Measurements from ENCODE around the gene DPH5. TPM values are rescaled to one million over a fixed set of nuclear protein-coding genes. Genes with fewer than 3 reads are reported as not detected.
"Not testable (repeated sequence)": the region's sequence is repeated elsewhere in the genome, so short reads cannot be mapped to it uniquely, and the experiment has no call there.

Gene DPH5
- total RNA-seq, 4 donors from 2014 or later, result 13.8 to 32.8 (median 23.6) TPM

DNA sequence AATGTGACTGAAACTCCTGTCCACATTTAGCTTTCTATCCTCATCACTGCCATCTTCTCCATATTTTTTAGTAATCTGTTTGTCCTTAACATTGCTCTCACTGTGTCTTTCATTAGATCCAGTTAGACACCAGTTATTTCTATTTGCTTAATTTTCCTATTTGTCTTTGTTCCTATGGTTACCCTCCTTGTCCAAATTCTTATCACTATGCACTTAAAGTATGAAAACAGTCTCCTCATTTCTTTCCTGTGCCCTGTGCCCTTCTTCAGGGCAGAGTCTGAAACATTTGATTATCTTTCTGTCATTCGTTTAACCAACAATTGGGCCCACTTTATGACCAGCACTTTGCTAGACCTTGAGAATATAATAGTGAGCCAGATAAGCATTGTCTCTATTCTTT lies 65.5 kb downstream of the DPH5 start:
- WGBS, 2 donors, result 89 to 91% methylated on average over 1 of the region's 1 CpG
- Histone ChIP-seq H3K27ac (no peak overlapping the region), H3K36me3 (no peaks in the 10 kb centered on the region), H3K27me3 (no peaks in the 10 kb centered on the region), H3K4me1 (peaks cover 0 to 4% of the 10 kb centered on the region in 2 donors), H3K4me3 (replicated peaks in 1 of 3) (no peak overlapping the region), H3K9me3 (no peaks in the 10 kb centered on the region)
- intact Hi-C loops (cut with DNase I), result no loop called here
- DNase-seq, result no peak
- TF ChIP-seq POLR2A (IDR thresholded peaks at IDR 0.05), result no peak
- TF ChIP-seq, protein P1, sequence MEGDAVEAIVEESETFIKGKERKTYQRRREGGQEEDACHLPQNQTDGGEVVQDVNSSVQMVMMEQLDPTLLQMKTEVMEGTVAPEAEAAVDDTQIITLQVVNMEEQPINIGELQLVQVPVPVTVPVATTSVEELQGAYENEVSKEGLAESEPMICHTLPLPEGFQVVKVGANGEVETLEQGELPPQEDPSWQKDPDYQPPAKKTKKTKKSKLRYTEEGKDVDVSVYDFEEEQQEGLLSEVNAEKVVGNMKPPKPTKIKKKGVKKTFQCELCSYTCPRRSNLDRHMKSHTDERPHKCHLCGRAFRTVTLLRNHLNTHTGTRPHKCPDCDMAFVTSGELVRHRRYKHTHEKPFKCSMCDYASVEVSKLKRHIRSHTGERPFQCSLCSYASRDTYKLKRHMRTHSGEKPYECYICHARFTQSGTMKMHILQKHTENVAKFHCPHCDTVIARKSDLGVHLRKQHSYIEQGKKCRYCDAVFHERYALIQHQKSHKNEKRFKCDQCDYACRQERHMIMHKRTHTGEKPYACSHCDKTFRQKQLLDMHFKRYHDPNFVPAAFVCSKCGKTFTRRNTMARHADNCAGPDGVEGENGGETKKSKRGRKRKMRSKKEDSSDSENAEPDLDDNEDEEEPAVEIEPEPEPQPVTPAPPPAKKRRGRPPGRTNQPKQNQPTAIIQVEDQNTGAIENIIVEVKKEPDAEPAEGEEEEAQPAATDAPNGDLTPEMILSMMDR (IDR thresholded peaks at IDR 0.05), result no peak

DNA sequence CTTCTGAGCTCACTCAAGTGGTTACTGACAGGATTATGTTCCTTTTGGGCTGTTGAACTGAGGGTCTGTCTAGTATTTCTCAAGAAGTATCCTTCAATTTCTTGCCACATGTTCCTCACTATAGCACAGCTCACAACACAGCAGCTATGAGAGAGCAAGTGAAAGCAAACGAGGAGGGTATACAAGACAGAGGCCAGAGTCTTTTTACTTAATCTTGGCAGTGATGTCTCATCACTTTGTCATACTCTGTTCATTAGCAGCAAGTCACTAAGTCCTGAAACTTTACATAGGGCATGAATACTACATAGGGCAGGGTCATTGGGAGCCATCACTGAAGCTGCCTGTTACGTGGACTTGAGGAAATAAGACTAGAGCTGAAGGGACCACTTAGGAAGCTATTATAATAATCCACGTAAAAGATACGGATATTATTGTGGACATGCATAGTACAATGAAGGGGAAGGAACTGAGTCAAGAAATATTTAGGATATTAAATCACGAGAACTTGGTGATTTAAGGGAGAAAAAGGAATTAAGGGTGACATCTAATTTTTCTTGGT lies 66.0 kb downstream of the DPH5 start:
- Histone ChIP-seq H3K27me3 (no peaks in the 10 kb centered on the region), H3K27ac (no peak overlapping the region), H3K36me3 (no peaks in the 10 kb centered on the region), H3K4me3 (replicated peaks in 1 of 3) (no peak overlapping the region), H3K4me1 (peaks cover 0 to 4% of the 10 kb centered on the region in 2 donors), H3K9me3 (no peaks in the 10 kb centered on the region)
- intact Hi-C loops (cut with DNase I), result no loop called here
- WGBS, 2 donors, result 85 to 88% methylated on average over 5 of the region's 5 CpGs
- DNase-seq, result no peak
- TF ChIP-seq, protein P1 (IDR thresholded peaks at IDR 0.05), result no peak
- no peak for TF ChIP-seq POLR2A (IDR thresholded peaks at IDR 0.05)

DNA sequence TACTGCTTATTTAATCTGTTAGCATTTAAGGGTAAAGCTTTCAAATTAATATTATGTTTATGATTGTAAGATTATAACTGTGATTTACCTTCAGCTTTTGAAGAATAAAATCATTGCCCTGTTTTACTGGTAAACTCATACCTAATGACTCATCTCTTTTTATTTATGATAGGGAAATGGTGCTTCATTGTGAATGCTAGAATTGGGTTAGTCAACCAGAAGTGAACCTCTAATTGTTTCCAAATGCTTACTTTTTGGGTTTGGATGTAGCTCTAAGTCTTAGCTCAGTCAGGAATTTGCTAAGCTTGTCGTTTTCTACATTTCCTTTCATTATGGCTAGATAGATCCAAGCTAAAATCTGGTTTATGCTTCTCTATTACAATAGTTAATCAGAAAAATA lies 70.3 kb downstream of the DPH5 start:
- Histone ChIP-seq H3K27ac (no peak overlapping the region), H3K4me3 (replicated peaks in 1 of 3) (no peak overlapping the region), H3K27me3 (no peaks in the 10 kb centered on the region), H3K9me3 (no peaks in the 10 kb centered on the region), H3K4me1 (peaks cover 0 to 4% of the 10 kb centered on the region in 2 donors), H3K36me3 (peaks cover 0 to 3% of the 10 kb centered on the region in 2 donors)
- DNase-seq, result no peak
- intact Hi-C loops (cut with DNase I), result no loop called here
- 44 to 69% methylated on average over 1 of the region's 1 CpG for WGBS, 2 donors
- TF ChIP-seq, protein P1 (IDR thresholded peaks at IDR 0.05), result no peak
- TF ChIP-seq POLR2A (IDR thresholded peaks at IDR 0.05), result no peak

DNA sequence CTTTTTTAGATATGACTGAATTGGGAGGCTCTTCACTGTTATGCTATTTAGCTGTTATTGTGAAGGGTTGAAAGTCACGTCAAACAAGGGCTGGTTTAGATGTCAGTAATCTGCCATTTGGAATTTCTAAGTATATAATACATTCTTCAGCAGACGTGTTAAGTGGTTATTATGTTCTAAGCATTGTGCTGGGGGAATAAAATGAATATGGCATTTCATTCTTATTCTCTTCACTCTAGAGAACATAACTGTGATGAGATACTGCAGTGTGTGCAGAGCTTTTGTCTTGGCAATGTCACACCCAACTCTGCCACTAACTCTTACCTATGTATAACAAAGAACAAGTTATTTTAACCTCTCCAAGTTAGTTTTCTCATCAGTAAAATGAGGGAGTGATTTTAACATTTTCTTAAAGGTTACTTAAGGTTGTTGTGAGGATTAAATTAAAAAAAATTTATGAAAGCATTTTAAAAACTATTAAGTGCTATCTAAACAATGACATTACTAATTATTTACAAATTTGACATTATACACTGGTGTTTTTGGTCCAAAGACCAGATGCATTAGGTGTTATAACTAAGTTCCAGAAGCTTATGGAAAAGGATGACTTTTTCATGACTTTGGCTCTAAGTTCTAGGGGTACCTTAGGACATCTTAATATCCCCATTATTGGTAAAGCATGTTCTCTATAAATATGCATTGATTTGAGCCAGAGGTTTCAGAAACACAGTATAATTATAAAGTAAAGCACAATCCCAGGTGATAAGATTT lies 71.4 kb downstream of the DPH5 start:
- TF ChIP-seq POLR2A (IDR thresholded peaks at IDR 0.05), result no peak
- TF ChIP-seq, protein P1 (IDR thresholded peaks at IDR 0.05), result no peak
- WGBS, 2 donors, result 92% methylated on average over 2 of the region's 2 CpGs
- H3K4me3 ChIP-seq (replicated peaks in 1 of 3), result no peak overlapping the region
- no peaks in the 10 kb centered on the region for H3K9me3 ChIP-seq
- DNase-seq, result no peak
- H3K27ac ChIP-seq, result no peak overlapping the region
- H3K4me1 ChIP-seq, result peaks cover 7 to 11% of the 10 kb centered on the region in 2 donors
- intact Hi-C loops (cut with DNase I), result no loop called here
- no peaks in the 10 kb centered on the region for H3K27me3 ChIP-seq
- peaks cover 0 to 3% of the 10 kb centered on the region in 2 donors for H3K36me3 ChIP-seq

DNA sequence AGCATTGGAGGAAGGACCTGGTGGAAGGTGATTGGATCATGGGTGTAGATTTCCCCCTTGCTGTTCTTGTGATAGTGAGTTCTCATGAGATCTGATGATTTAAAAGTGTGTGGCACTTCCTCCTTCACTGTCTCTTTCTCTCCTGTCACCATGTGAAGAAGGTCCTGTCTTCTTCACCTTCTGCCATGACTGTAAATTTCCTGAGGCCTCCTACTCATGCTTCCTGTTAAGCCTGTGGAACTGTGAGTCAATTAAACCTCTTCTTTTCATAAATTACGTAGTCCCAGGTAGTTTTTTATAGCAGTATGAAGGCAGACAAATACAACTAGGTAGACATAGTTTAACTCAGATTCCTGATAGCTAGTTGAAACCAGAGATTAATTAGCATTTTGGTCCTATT lies 72.6 kb downstream of the DPH5 start:
- H3K27ac ChIP-seq; H3K36me3 ChIP-seq; intact Hi-C loops (cut with DNase I); H3K4me3 ChIP-seq (replicated peaks in 1 of 3); H3K27me3 ChIP-seq; DNase-seq; H3K9me3 ChIP-seq: not testable (repeated sequence)
- peaks cover 8 to 11% of the 10 kb centered on the region in 2 donors for H3K4me1 ChIP-seq
- 95 to 97% methylated on average over 1 of the region's 1 CpG for WGBS, 2 donors
